HEK293 (cell line): Measurements from ENCODE around the gene HECTD4.
A peak's percentile ranks its signal among the peaks of the same experiment; 100 is the strongest.

Experiments used
- KLF7 ChIP-seq: fragments of 450-650 bp; formaldehyde crosslinking; IDR thresholded peaks from 2 replicates; pipeline ENCODE4 v1.5.1; 2016; ENCODE audit warnings: missing biosample characterization, missing genetic modification characterization, borderline replicate concordance
- MYNN ChIP-seq: fragments of 450-650 bp; formaldehyde crosslinking; IDR thresholded peaks from 2 replicates; pipeline ENCODE4 v1.5.1; 2016; ENCODE audit warnings: missing biosample characterization, missing genetic modification characterization, borderline replicate concordance
- SP7 ChIP-seq: fragments of 450-650 bp; formaldehyde crosslinking; IDR thresholded peaks from 2 replicates; pipeline ENCODE4 v1.5.1; 2016; ENCODE audit warnings: missing biosample characterization, missing genetic modification characterization
- ZBTB20 ChIP-seq: fragments of 450-650 bp; formaldehyde crosslinking; IDR thresholded peaks from 2 replicates; pipeline ENCODE4 v1.5.1; 2016; ENCODE audit warnings: missing biosample characterization, missing genetic modification characterization
- ZEB2 ChIP-seq: fragments of 450-650 bp; formaldehyde crosslinking; IDR thresholded peaks from 2 replicates; pipeline ENCODE4 v1.5.1; 2016; ENCODE audit warnings: missing biosample characterization, missing genetic modification characterization
- ZNF132 ChIP-seq: fragments of 450-650 bp; formaldehyde crosslinking; IDR thresholded peaks from 2 replicates; pipeline ENCODE4 v1.5.1; 2017; ENCODE audit warnings: missing biosample characterization, missing genetic modification characterization, borderline replicate concordance
- ZNF404 ChIP-seq: fragments of 450-650 bp; formaldehyde crosslinking; IDR thresholded peaks from 2 replicates; pipeline ENCODE4 v1.5.1; 2017; ENCODE audit warnings: missing biosample characterization, missing genetic modification characterization
- ZNF48 ChIP-seq: fragments of 450-650 bp; formaldehyde crosslinking; IDR thresholded peaks from 2 replicates; pipeline ENCODE4 v1.5.1; 2016; ENCODE audit warnings: missing biosample characterization, missing genetic modification characterization
- ZNF600 ChIP-seq: fragments of 450-650 bp; formaldehyde crosslinking; IDR thresholded peaks from 2 replicates; pipeline ENCODE4 v1.5.1; 2016; ENCODE audit warnings: missing biosample characterization, missing genetic modification characterization
- ZNF658 ChIP-seq: fragments of 450-650 bp; formaldehyde crosslinking; IDR thresholded peaks from 2 replicates; pipeline ENCODE4; 2016; ENCODE audit warnings: missing biosample characterization, missing genetic modification characterization
- ZNF768 ChIP-seq: fragments of 450-650 bp; formaldehyde crosslinking; IDR thresholded peaks from 2 replicates; pipeline ENCODE4 v1.5.1; 2018; ENCODE audit warnings: missing biosample characterization, mild to moderate bottlenecking, missing genetic modification characterization
- ZSCAN16 ChIP-seq: fragments of 450-650 bp; formaldehyde crosslinking; IDR thresholded peaks from 2 replicates; pipeline ENCODE4 v1.5.1; 2016; ENCODE audit warnings: missing biosample characterization, missing genetic modification characterization
- ZSCAN30 ChIP-seq: fragments of 450-650 bp; IDR thresholded peaks from 2 replicates; pipeline ENCODE4 v1.5.1; 2018; ENCODE audit warnings: missing biosample characterization, mild to moderate bottlenecking, missing genetic modification characterization, moderate library complexity
- TF ChIP-seq, protein P1 (sequence below): fragments of 450-650 bp; formaldehyde crosslinking; IDR thresholded peaks from 2 replicates; pipeline ENCODE4 v1.5.1; 2016; ENCODE audit warnings: missing biosample characterization, missing genetic modification characterization, low read depth
- TF ChIP-seq, protein P2 (sequence below): fragments of 450-650 bp; formaldehyde crosslinking; IDR thresholded peaks from 2 replicates; pipeline ENCODE4; 2016; ENCODE audit warnings: missing biosample characterization, missing genetic modification characterization
- TF ChIP-seq, protein P3 (sequence below): fragments of 450-650 bp; formaldehyde crosslinking; IDR thresholded peaks from 2 replicates; pipeline ENCODE4 v1.5.1; 2016; ENCODE audit warnings: missing biosample characterization, missing genetic modification characterization
- TF ChIP-seq, protein P4 (sequence below): fragments of 450-650 bp; formaldehyde crosslinking; IDR thresholded peaks from 2 replicates; pipeline ENCODE4 v1.5.1; 2016; ENCODE audit warnings: missing biosample characterization, missing genetic modification characterization
- TF ChIP-seq, protein P5 (sequence below): fragments of 450-650 bp; formaldehyde crosslinking; IDR thresholded peaks from 2 replicates; pipeline ENCODE4 v1.5.1; 2016; ENCODE audit warnings: missing biosample characterization, missing genetic modification characterization
- TF ChIP-seq, protein P6 (sequence below): fragments of 450-650 bp; formaldehyde crosslinking; conservative IDR thresholded peaks from 2 replicates; pipeline ENCODE4 v1.5.1; 2016; ENCODE audit warnings: low read depth, missing biosample characterization, missing genetic modification characterization
- TF ChIP-seq, protein P7 (sequence below): fragments of 450-650 bp; formaldehyde crosslinking; IDR thresholded peaks from 2 replicates; pipeline ENCODE4 v1.5.1; 2017; ENCODE audit warnings: missing biosample characterization, missing genetic modification characterization

The HECTD4 gene

DNA sequence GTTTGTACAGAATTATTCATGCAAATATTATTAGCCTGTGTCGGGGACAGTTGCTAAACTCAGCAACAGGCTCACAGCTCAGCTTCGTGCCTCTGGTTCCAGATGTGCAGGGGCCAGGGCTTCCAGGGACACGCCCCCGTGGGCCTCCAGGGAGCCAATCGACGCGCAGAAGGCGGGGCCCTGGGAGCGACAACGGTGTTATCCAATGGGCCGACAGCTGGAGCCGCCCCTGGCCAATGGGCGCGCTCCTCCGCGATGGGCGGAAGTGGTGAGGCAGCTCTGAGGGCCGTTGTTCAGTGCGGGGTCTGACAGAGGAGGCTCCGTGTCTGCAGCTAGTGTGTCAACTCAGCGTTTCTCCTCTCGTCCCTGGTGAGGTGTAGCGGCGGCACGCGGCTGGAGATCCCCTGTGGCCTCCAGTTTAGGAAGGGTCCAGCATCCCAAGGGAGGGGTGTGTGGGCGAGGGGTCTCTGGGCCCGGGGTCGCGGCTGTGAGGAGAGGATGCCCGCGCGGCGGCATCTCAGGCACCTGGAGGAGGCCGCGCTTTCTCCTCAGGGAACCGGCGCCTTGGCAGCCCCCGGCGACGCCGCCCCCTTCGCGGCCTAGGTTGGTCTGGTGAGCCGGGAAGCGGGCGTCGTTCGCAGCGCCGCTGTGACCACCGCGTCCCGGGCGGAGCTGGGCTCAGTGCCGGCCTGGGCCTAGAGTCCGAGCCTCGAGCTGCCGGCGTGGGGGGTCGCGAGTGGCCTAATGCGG lies 256.8 kb downstream of the HECTD4 start, which contains the start of gene TRAFD1 (continued):
- TF ChIP-seq, protein P1, sequence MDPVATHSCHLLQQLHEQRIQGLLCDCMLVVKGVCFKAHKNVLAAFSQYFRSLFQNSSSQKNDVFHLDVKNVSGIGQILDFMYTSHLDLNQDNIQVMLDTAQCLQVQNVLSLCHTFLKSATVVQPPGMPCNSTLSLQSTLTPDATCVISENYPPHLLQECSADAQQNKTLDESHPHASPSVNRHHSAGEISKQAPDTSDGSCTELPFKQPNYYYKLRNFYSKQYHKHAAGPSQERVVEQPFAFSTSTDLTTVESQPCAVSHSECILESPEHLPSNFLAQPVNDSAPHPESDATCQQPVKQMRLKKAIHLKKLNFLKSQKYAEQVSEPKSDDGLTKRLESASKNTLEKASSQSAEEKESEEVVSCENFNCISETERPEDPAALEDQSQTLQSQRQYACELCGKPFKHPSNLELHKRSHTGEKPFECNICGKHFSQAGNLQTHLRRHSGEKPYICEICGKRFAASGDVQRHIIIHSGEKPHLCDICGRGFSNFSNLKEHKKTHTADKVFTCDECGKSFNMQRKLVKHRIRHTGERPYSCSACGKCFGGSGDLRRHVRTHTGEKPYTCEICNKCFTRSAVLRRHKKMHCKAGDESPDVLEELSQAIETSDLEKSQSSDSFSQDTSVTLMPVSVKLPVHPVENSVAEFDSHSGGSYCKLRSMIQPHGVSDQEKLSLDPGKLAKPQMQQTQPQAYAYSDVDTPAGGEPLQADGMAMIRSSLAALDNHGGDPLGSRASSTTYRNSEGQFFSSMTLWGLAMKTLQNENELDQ (tag by site-specific recombination) = no peak
- TF ChIP-seq, protein P2, sequence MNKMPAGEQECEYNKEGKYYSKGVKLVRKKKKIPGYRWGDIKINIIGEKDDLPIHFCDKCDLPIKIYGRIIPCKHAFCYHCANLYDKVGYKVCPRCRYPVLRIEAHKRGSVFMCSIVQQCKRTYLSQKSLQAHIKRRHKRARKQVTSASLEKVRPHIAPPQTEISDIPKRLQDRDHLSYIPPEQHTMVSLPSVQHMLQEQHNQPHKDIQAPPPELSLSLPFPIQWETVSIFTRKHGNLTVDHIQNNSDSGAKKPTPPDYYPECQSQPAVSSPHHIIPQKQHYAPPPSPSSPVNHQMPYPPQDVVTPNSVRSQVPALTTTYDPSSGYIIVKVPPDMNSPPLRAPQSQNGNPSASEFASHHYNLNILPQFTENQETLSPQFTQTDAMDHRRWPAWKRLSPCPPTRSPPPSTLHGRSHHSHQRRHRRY = no peak
- TF ChIP-seq, protein P3, sequence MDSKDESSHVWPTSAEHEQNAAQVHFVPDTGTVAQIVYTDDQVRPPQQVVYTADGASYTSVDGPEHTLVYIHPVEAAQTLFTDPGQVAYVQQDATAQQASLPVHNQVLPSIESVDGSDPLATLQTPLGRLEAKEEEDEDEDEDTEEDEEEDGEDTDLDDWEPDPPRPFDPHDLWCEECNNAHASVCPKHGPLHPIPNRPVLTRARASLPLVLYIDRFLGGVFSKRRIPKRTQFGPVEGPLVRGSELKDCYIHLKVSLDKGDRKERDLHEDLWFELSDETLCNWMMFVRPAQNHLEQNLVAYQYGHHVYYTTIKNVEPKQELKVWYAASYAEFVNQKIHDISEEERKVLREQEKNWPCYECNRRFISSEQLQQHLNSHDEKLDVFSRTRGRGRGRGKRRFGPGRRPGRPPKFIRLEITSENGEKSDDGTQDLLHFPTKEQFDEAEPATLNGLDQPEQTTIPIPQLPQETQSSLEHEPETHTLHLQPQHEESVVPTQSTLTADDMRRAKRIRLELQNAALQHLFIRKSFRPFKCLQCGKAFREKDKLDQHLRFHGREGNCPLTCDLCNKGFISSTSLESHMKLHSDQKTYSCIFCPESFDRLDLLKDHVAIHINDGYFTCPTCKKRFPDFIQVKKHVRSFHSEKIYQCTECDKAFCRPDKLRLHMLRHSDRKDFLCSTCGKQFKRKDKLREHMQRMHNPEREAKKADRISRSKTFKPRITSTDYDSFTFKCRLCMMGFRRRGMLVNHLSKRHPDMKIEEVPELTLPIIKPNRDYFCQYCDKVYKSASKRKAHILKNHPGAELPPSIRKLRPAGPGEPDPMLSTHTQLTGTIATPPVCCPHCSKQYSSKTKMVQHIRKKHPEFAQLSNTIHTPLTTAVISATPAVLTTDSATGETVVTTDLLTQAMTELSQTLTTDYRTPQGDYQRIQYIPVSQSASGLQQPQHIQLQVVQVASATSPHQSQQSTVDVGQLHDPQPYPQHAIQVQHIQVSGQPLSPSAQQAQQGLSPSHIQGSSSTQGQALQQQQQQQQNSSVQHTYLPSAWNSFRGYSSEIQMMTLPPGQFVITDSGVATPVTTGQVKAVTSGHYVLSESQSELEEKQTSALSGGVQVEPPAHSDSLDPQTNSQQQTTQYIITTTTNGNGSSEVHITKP (tag by site-specific recombination) = 0 out of 2 replicates have a peak, but pooled peaks have one; percentile 22
- TF ChIP-seq ZNF768 (no peak), ZNF658 (tag by site-specific recombination) (no peak), ZSCAN16 (tag by site-specific recombination) (no peak), ZNF404 (no peak), KLF7 (tag by site-specific recombination) (no peak), MYNN (tag by site-specific recombination) (no peak), ZSCAN30 (peak; percentile 86), ZEB2 (tag by site-specific recombination) (peak; percentile 70; the same call in 1 of the 2 replicates), ZNF132 (no peak), ZBTB20 (peak; percentile 52; the same call in 1 of the 2 replicates), ZNF48 (tag by site-specific recombination) (no peak), SP7 (tag by site-specific recombination) (peak; percentile 85), ZNF600 (tag by site-specific recombination) (peak; percentile 83)
- TF ChIP-seq, protein P4, sequence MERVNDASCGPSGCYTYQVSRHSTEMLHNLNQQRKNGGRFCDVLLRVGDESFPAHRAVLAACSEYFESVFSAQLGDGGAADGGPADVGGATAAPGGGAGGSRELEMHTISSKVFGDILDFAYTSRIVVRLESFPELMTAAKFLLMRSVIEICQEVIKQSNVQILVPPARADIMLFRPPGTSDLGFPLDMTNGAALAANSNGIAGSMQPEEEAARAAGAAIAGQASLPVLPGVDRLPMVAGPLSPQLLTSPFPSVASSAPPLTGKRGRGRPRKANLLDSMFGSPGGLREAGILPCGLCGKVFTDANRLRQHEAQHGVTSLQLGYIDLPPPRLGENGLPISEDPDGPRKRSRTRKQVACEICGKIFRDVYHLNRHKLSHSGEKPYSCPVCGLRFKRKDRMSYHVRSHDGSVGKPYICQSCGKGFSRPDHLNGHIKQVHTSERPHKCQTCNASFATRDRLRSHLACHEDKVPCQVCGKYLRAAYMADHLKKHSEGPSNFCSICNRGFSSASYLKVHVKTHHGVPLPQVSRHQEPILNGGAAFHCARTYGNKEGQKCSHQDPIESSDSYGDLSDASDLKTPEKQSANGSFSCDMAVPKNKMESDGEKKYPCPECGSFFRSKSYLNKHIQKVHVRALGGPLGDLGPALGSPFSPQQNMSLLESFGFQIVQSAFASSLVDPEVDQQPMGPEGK (tag by site-specific recombination) = peak; percentile 53
- TF ChIP-seq, protein P5, sequence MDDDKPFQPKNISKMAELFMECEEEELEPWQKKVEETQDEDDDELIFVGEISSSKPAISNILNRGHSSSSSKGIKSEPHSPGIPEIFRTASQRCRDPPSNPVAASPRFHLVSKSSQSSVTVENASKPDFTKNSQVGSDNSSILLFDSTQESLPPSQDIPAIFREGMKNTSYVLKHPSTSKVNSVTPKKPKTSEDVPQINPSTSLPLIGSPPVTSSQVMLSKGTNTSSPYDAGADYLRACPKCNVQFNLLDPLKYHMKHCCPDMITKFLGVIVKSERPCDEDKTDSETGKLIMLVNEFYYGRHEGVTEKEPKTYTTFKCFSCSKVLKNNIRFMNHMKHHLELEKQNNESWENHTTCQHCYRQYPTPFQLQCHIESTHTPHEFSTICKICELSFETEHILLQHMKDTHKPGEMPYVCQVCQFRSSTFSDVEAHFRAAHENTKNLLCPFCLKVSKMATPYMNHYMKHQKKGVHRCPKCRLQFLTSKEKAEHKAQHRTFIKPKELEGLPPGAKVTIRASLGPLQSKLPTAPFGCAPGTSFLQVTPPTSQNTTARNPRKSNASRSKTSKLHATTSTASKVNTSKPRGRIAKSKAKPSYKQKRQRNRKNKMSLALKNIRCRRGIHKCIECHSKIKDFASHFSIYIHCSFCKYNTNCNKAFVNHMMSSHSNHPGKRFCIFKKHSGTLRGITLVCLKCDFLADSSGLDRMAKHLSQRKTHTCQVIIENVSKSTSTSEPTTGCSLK (tag by site-specific recombination) = no peak
- TF ChIP-seq, protein P6, sequence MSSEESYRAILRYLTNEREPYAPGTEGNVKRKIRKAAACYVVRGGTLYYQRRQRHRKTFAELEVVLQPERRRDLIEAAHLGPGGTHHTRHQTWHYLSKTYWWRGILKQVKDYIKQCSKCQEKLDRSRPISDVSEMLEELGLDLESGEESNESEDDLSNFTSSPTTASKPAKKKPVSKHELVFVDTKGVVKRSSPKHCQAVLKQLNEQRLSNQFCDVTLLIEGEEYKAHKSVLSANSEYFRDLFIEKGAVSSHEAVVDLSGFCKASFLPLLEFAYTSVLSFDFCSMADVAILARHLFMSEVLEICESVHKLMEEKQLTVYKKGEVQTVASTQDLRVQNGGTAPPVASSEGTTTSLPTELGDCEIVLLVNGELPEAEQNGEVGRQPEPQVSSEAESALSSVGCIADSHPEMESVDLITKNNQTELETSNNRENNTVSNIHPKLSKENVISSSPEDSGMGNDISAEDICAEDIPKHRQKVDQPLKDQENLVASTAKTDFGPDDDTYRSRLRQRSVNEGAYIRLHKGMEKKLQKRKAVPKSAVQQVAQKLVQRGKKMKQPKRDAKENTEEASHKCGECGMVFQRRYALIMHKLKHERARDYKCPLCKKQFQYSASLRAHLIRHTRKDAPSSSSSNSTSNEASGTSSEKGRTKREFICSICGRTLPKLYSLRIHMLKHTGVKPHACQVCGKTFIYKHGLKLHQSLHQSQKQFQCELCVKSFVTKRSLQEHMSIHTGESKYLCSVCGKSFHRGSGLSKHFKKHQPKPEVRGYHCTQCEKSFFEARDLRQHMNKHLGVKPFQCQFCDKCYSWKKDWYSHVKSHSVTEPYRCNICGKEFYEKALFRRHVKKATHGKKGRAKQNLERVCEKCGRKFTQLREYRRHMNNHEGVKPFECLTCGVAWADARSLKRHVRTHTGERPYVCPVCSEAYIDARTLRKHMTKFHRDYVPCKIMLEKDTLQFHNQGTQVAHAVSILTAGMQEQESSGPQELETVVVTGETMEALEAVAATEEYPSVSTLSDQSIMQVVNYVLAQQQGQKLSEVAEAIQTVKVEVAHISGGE (tag by site-specific recombination) = peak; percentile 48; the same call in 1 of the 2 replicates
- TF ChIP-seq, protein P7, sequence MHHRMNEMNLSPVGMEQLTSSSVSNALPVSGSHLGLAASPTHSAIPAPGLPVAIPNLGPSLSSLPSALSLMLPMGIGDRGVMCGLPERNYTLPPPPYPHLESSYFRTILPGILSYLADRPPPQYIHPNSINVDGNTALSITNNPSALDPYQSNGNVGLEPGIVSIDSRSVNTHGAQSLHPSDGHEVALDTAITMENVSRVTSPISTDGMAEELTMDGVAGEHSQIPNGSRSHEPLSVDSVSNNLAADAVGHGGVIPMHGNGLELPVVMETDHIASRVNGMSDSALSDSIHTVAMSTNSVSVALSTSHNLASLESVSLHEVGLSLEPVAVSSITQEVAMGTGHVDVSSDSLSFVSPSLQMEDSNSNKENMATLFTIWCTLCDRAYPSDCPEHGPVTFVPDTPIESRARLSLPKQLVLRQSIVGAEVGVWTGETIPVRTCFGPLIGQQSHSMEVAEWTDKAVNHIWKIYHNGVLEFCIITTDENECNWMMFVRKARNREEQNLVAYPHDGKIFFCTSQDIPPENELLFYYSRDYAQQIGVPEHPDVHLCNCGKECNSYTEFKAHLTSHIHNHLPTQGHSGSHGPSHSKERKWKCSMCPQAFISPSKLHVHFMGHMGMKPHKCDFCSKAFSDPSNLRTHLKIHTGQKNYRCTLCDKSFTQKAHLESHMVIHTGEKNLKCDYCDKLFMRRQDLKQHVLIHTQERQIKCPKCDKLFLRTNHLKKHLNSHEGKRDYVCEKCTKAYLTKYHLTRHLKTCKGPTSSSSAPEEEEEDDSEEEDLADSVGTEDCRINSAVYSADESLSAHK (tag by site-specific recombination) = peak; percentile 23; the same call in 1 of the 2 replicates
